Measurements from ENCODE around the gene ANAPC10. TPM values are rescaled to one million over a fixed set of nuclear protein-coding genes. Genes with fewer than 3 reads are reported as not detected.

Gene ANAPC10
- total and polyA plus RNA-seq, 10 donors: 12.0 to 42.2 (median 19.2) TPM

DNA sequence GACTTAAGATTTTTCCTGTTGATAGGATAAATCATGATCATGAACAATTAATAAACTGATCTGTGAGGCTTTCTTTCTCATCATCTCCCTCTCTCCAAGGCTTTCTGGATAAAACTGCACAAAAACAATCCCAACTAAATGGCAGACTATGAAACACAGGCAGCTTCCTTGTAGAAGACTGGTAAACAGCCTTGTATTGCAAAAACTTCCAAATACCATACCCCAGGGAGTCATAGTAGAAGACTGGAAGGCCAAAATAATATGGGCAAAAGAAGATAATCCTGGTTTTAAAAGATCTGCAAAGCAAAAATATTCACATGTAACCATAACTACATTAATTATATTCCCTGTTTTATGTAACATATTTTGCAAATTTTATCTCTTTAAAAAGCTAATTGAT is 113.0 kb downstream of the ANAPC10 start:
- no peaks in the 10 kb centered on the region for H3K4me1 ChIP-seq
- TF ChIP-seq, protein P1, sequence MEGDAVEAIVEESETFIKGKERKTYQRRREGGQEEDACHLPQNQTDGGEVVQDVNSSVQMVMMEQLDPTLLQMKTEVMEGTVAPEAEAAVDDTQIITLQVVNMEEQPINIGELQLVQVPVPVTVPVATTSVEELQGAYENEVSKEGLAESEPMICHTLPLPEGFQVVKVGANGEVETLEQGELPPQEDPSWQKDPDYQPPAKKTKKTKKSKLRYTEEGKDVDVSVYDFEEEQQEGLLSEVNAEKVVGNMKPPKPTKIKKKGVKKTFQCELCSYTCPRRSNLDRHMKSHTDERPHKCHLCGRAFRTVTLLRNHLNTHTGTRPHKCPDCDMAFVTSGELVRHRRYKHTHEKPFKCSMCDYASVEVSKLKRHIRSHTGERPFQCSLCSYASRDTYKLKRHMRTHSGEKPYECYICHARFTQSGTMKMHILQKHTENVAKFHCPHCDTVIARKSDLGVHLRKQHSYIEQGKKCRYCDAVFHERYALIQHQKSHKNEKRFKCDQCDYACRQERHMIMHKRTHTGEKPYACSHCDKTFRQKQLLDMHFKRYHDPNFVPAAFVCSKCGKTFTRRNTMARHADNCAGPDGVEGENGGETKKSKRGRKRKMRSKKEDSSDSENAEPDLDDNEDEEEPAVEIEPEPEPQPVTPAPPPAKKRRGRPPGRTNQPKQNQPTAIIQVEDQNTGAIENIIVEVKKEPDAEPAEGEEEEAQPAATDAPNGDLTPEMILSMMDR (IDR thresholded peaks at IDR 0.05 in 8 of 11, conservative IDR thresholded peaks at IDR 0.05 in 3 of 11): no peak
- TF ChIP-seq POLR2AphosphoS5 (IDR thresholded peaks at IDR 0.05) (no peak), POLR2A (IDR thresholded peaks at IDR 0.05) (no peak)
- H3K4me3 ChIP-seq: no peak overlapping the region
- peaks cover 0 to 6% (median 0%) of the 10 kb centered on the region in 6 donors for H3K36me3 ChIP-seq
- H3K27ac ChIP-seq: no peak overlapping the region
- DNase-seq: no peak
- intact Hi-C loops (cut with DNase I; ENCODE audit: low total_unique reads): no loop called here
- peaks cover 0 to 35% (median 26%) of the 10 kb centered on the region in 8 donors for H3K9me3 ChIP-seq
- no peaks in the 10 kb centered on the region for H3K27me3 ChIP-seq (replicated peaks in 1 of 7)

DNA sequence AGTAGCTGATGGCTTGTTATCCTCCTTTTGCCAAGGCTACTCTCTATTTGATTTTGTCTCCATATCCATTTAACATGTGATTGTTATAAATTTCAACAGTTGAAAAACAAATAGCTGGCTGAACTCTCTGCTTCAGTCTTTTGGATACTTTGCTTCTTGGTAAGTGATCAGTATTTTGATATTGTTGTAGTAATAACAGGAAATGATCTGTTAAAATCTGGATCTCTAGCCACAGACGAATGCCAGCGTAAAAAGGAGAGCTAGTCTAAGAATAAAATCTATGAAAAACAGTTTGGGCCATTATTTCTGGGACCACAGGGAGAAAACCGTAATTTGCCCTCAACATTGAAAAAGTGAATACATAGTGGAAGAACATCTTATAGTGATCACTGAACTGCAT is 113.8 kb downstream of the ANAPC10 start:
- no peaks in the 10 kb centered on the region for H3K27me3 ChIP-seq (replicated peaks in 1 of 7)
- peaks cover 0 to 6% (median 0%) of the 10 kb centered on the region in 6 donors for H3K36me3 ChIP-seq
- 90 to 94% (median 92%) methylated on average over 3 of the region's 3 CpGs for WGBS, 5 donors
- H3K9me3 ChIP-seq: peaks cover 0 to 40% (median 32%) of the 10 kb centered on the region in 8 donors
- TF ChIP-seq POLR2A (IDR thresholded peaks at IDR 0.05) (no peak), POLR2AphosphoS5 (IDR thresholded peaks at IDR 0.05) (no peak)
- TF ChIP-seq, protein P1 (IDR thresholded peaks at IDR 0.05 in 8 of 11, conservative IDR thresholded peaks at IDR 0.05 in 3 of 11): no peak
- no peak overlapping the region for H3K27ac ChIP-seq
- H3K4me1 ChIP-seq: no peaks in the 10 kb centered on the region
- intact Hi-C loops (cut with DNase I; ENCODE audit: low total_unique reads): no loop called here
- DNase-seq: no peak
- H3K4me3 ChIP-seq: no peak overlapping the region

- no peak for TF ChIP-seq POLR2AphosphoS5 (IDR thresholded peaks at IDR 0.05)
- no peak for TF ChIP-seq POLR2A (IDR thresholded peaks at IDR 0.05)
- TF ChIP-seq, protein P1 (IDR thresholded peaks at IDR 0.05 in 8 of 11, conservative IDR thresholded peaks at IDR 0.05 in 3 of 11): no peak
- intact Hi-C loops (cut with DNase I; ENCODE audit: low total_unique reads): no loop called here
- no peaks in the 10 kb centered on the region for H3K36me3 ChIP-seq
- no peaks in the 10 kb centered on the region for H3K27me3 ChIP-seq (replicated peaks in 1 of 7)
- H3K27ac ChIP-seq: no peak overlapping the region
- H3K4me3 ChIP-seq: no peak overlapping the region
- WGBS, 5 donors: 90 to 98% (median 94%) methylated on average over 2 of the region's 2 CpGs
- peaks cover 0 to 41% (median 30%) of the 10 kb centered on the region in 8 donors for H3K9me3 ChIP-seq
- DNase-seq: no peak
- no peaks in the 10 kb centered on the region for H3K4me1 ChIP-seq
These were observed 122.3 kb downstream of the ANAPC10 start for GRCh38 chr4:144975718-144976117.

- Histone ChIP-seq H3K4me1 (no peaks in the 10 kb centered on the region), H3K36me3 (no peaks in the 10 kb centered on the region), H3K9me3 (peaks cover 0 to 14% (median 9%) of the 10 kb centered on the region in 8 donors), H3K27ac (no peak overlapping the region), H3K4me3 (no peak overlapping the region), H3K27me3 (replicated peaks in 1 of 7) (no peaks in the 10 kb centered on the region)
- DNase-seq: no peak
- intact Hi-C loops (cut with DNase I; ENCODE audit: low total_unique reads): no loop called here
- TF ChIP-seq, protein P1 (IDR thresholded peaks at IDR 0.05 in 8 of 11, conservative IDR thresholded peaks at IDR 0.05 in 3 of 11): no peak
- TF ChIP-seq POLR2AphosphoS5 (IDR thresholded peaks at IDR 0.05) (no peak), POLR2A (IDR thresholded peaks at IDR 0.05) (no peak)
- 68 to 87% (median 78%) methylated on average over 1 of the region's 1 CpG for WGBS, 5 donors
These were observed 127.4 kb downstream of the ANAPC10 start for GRCh38 chr4:144970597-144970996.
